Activated CD4-positive, alpha-beta T cell treated with anti-CD3 and anti-CD28 coated beads, Interleukin-2, amount 10 ng/mL, durations not matched to agents 7 days and 5 days (primary cell): ENCODE data around the gene FRY. TPM values are rescaled to one million over a fixed set of nuclear protein-coding genes. Genes with fewer than 3 reads are reported as not detected.
"Not testable (repeated sequence)": the region's sequence is repeated elsewhere in the genome, so short reads cannot be mapped to it uniquely, and the experiment has no call there.

Source experiments
- CTCF ChIA-PET: fragments of 350-600 bp; sonication (Branson Sonifier 250); formaldehyde crosslinking; loops from one replicate; lab custom pipeline; 2021; ENCODE audit warnings: antibody characterized with exemption; lab: Charles Lee
- POLR2A ChIA-PET: fragments of 350-600 bp; sonication (Branson Sonifier 250); formaldehyde crosslinking; loops from one replicate; lab custom pipeline; 2021; ENCODE audit warnings: antibody characterized with exemption; lab: Charles Lee
- DNase-seq: peaks from one replicate; pipeline ENCODE4 v3.0.0-alpha.2; 2020
- H3K27ac Mint-ChIP-seq: one replicate; pipeline ENCODE4 v1.8.0; 2021; ENCODE audit warnings: mild to moderate bottlenecking, moderate library complexity, mixed read lengths
- H3K27me3 Mint-ChIP-seq: one replicate; pipeline ENCODE4 v1.8.0; 2021; ENCODE audit warnings: mixed read lengths
- H3K36me3 Mint-ChIP-seq: one replicate; pipeline ENCODE4 v1.8.0; 2021; ENCODE audit warnings: low read depth, mixed read lengths
- H3K4me1 Mint-ChIP-seq: one replicate; pipeline ENCODE4 v1.8.0; 2021; ENCODE audit warnings: mixed read lengths
- H3K4me3 Mint-ChIP-seq: one replicate; pipeline ENCODE4 v1.8.0; 2021; ENCODE audit warnings: mild to moderate bottlenecking, moderate library complexity, mixed read lengths
- H3K9me3 Mint-ChIP-seq: one replicate; pipeline ENCODE4 v1.8.0; 2021; ENCODE audit warnings: mixed read lengths
- total RNA-seq, 2 experiments: library from RNA; stranded (reverse); gene quantifications; one replicate each; pipeline ENCODE4 v1.2.3, GENCODE V29; 2021

Gene FRY
- 10 to 100 TPM; 12.0 to 14.3 TPM for total RNA-seq

DNA sequence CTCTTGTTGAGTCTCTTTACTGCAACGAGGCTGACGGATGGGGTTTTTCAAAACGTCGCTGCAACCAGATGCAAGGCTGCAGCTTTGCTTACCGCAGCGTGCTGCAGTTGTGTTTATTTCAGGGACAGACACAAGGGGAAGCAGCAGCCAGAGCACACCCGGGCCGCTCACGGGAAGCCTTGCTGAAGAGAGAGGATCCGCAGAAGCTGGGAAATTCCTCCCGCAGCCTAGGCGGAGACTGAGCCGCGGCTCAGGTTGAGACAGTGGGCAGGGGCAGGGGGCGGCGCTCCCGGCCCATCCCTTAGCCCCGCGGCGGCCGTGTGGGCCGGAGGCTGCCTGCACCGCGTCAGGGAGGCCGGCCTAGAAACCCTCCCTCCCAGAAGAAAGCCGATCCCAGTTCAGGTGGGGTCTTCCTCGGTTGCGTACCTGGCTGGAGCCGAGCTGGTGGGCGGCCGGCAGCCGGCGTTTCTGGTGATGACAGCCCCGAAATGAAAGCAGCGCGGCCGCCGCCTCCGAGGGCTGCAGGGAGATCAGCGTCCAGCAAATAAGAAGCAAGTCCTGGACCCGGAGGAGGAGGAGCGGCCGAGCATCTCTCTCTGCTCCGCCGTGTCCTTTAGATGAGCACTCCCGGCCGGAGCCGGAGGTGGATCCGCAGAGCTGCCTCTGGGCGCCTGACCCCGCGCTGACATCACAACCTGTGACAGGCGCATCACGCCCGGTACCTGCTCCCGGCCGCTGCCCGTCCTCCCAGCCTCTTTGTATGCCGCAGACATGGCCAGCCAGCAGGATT lies at the start of gene FRY:
Gene FRY (plus strand): TSS at position 750 of the 790 bp plus-strand sequence. CDS start 22 bp downstream, at position 772.
- H3K27me3 Mint-ChIP-seq: no peaks in the 10 kb centered on the region
- peak within 1 kb of the TSS; percentile 87 for H3K4me3 Mint-ChIP-seq
- POLR2A ChIA-PET: no interaction called here
- peak; percentile 58 for DNase-seq
- no peaks in the 10 kb centered on the region for H3K9me3 Mint-ChIP-seq
- CTCF ChIA-PET: interaction anchor here (2.1 to 2.3 kb wide), 2 partner anchors 10 to 21 kb away, joined by 8 read pairs; no protein-coding TSS in a partner anchor
- peaks cover 39% of the 10 kb centered on the region for H3K4me1 Mint-ChIP-seq
- H3K27ac Mint-ChIP-seq: peak within 1 kb of the TSS; percentile 85
- H3K36me3 Mint-ChIP-seq: no peaks in the 10 kb centered on the region

DNA sequence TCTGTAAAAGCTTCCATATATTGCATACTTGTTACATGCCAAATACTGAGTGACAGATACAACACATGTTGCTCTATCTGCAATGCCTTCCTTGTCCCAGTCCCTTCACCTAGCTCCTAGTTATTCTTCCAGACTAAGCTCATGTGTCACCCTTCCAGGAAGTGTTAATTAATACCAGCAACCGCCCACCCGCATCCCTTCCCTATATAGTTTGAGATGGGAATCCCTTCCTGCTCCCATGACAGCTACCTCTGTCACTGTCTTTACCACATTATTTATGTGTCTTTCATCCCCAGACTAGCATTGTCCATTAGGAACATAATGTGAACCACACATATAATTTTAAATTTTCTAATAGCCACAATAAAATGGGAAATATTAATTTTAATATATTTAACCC lies 49.5 kb upstream of the FRY start:
- ChIA-PET CTCF (no interaction called here), POLR2A (no interaction called here)
- Mint-ChIP-seq H3K4me3 (no peak overlapping the region), H3K9me3 (no peaks in the 10 kb centered on the region), H3K27ac (no peak overlapping the region), H3K4me1 (no peaks in the 10 kb centered on the region), H3K27me3 (peaks cover 11% of the 10 kb centered on the region), H3K36me3 (no peaks in the 10 kb centered on the region)
- DNase-seq: no peak

GRCh38 chr13:31982540-31982939 lies 49.0 kb upstream of the FRY start:
- Mint-ChIP-seq H3K9me3 (no peaks in the 10 kb centered on the region), H3K4me1 (no peaks in the 10 kb centered on the region), H3K4me3 (no peak overlapping the region), H3K27ac (no peak overlapping the region), H3K27me3 (peaks cover 11% of the 10 kb centered on the region), H3K36me3 (no peaks in the 10 kb centered on the region)
- POLR2A ChIA-PET: no interaction called here
- DNase-seq: no peak
- CTCF ChIA-PET: no interaction called here

GRCh38 chr13:31983696-31984095 lies 47.9 kb upstream of the FRY start:
- H3K27me3 Mint-ChIP-seq: peaks cover 11% of the 10 kb centered on the region
- H3K27ac Mint-ChIP-seq, H3K4me3 Mint-ChIP-seq, DNase-seq, CTCF ChIA-PET, H3K36me3 Mint-ChIP-seq, H3K4me1 Mint-ChIP-seq, H3K9me3 Mint-ChIP-seq, POLR2A ChIA-PET: not testable (repeated sequence)

- H3K27me3 Mint-ChIP-seq, H3K9me3 Mint-ChIP-seq, POLR2A ChIA-PET, CTCF ChIA-PET, H3K27ac Mint-ChIP-seq, H3K4me1 Mint-ChIP-seq, H3K4me3 Mint-ChIP-seq, DNase-seq, H3K36me3 Mint-ChIP-seq: not testable (repeated sequence)
These were observed 47.2 kb upstream of the FRY start for GRCh38 chr13:31984388-31984787.

DNA sequence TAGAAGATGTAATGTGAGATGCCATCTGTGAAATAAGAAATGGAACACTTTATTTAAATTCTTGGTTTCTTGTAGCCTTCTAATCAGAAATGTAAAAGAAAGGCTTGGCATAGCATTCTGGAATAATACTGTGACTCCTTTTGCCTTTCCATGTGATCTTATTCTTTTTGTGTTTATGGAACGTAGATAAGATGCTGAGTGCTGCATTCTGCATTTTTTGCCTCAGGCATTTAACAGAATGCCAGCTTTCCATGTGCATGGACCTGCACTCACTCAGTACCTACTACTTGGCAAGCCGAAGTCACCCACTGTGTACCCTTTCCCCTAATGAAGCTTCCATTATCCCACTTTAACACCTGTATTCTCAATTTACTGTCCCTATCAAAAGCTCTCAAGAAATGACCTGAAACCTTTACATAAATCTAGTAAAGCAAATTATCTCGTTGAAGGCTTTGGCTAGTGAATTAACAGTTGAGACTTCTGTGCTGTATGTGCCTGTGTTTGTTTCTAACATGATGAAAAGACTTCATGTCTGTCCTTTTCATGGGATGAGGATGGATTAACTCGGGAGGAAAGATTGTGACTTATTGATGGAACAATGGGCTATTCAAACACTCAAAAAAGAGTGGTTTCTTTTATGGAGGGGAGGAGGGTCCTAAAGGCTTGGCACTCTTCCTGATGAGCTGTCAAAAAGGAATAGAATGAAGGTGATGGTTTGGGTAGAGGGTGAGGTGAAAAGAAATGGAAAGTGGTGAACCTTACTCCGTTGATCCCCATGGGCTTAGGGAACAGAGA lies 44.7 kb upstream of the FRY start:
- DNase-seq: no peak
- Mint-ChIP-seq H3K4me3 (no peak overlapping the region), H3K4me1 (no peaks in the 10 kb centered on the region), H3K27me3 (peaks cover 2% of the 10 kb centered on the region), H3K9me3 (no peaks in the 10 kb centered on the region), H3K27ac (no peak overlapping the region), H3K36me3 (no peaks in the 10 kb centered on the region)
- ChIA-PET POLR2A (no interaction called here), CTCF (no interaction called here)

- POLR2A ChIA-PET: no interaction called here
- no peaks in the 10 kb centered on the region for H3K9me3 Mint-ChIP-seq
- no peak for DNase-seq
- H3K27ac Mint-ChIP-seq: no peak overlapping the region
- no peaks in the 10 kb centered on the region for H3K4me1 Mint-ChIP-seq
- H3K27me3 Mint-ChIP-seq: no peaks in the 10 kb centered on the region
- CTCF ChIA-PET: no interaction called here
- no peak overlapping the region for H3K4me3 Mint-ChIP-seq
- H3K36me3 Mint-ChIP-seq: no peaks in the 10 kb centered on the region
These were observed 43.9 kb upstream of the FRY start for GRCh38 chr13:31987535-31988170.

GRCh38 chr13:31994367-31994766 lies 37.2 kb upstream of the FRY start:
- POLR2A ChIA-PET, H3K27ac Mint-ChIP-seq, H3K27me3 Mint-ChIP-seq, DNase-seq, CTCF ChIA-PET, H3K9me3 Mint-ChIP-seq, H3K4me3 Mint-ChIP-seq, H3K36me3 Mint-ChIP-seq, H3K4me1 Mint-ChIP-seq: not testable (repeated sequence)

DNA sequence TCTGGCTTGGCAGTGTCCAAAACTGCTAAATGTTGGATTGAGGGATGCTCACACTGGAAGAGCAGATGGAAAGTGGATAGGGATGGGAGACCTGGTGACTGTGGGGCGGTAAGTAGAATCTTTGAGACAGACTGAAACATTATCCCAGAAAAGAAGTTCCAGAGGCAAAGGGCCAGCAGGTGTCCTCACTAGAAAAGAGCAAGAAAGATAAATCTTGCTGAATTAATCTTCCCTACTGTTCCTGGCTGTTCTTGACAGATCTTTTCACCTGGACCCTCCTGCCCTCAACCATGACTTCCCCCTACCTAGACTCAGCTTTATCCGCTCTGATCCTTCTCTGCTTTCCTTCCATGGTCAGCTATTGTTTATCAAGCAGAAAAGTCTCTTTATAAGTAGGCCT lies 35.0 kb upstream of the FRY start:
- Mint-ChIP-seq H3K36me3 (no peaks in the 10 kb centered on the region), H3K27ac (peak overlapping the region; percentile 33), H3K4me1 (no peaks in the 10 kb centered on the region), H3K9me3 (no peaks in the 10 kb centered on the region), H3K4me3 (no peak overlapping the region), H3K27me3 (no peaks in the 10 kb centered on the region)
- DNase-seq: no peak
- POLR2A ChIA-PET: no interaction called here
- CTCF ChIA-PET: no interaction called here

DNA sequence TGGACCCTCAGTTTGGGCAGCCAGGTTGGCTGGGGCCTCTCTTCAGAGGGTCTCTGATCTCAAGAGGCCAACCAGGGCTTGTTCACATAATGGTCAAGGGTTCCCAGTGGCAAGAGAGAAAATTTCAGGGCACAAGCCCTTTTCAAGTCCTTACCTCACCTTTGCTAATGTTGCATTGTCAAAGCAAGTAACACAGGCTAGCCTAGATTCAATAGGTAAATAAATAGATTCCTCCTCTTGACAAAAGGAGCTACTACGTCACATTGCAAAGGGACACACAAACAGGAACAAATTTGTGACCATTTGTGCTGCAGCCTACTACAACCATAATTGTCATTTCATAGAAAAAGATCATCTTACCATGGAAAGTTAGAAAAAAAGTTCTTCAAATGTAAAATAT lies 33.9 kb upstream of the FRY start:
- no peaks in the 10 kb centered on the region for H3K36me3 Mint-ChIP-seq
- no peaks in the 10 kb centered on the region for H3K27me3 Mint-ChIP-seq
- H3K9me3 Mint-ChIP-seq: no peaks in the 10 kb centered on the region
- ChIA-PET CTCF (no interaction called here), POLR2A (no interaction called here)
- H3K4me1 Mint-ChIP-seq: no peaks in the 10 kb centered on the region
- H3K27ac Mint-ChIP-seq: no peak overlapping the region
- H3K4me3 Mint-ChIP-seq: no peak overlapping the region
- DNase-seq: no peak

- H3K4me1 Mint-ChIP-seq: no peaks in the 10 kb centered on the region
- ChIA-PET CTCF (interaction anchor here (0.8 kb wide), 1 partner anchor 29 kb away, joined by 3 read pairs; no protein-coding TSS in a partner anchor), POLR2A (no interaction called here)
- DNase-seq: no peak
- no peak overlapping the region for H3K27ac Mint-ChIP-seq
- no peaks in the 10 kb centered on the region for H3K27me3 Mint-ChIP-seq
- no peaks in the 10 kb centered on the region for H3K36me3 Mint-ChIP-seq
- H3K9me3 Mint-ChIP-seq: no peaks in the 10 kb centered on the region
- no peak overlapping the region for H3K4me3 Mint-ChIP-seq
These were observed 33.4 kb upstream of the FRY start for GRCh38 chr13:31998131-31998530.

- POLR2A ChIA-PET, H3K4me1 Mint-ChIP-seq, CTCF ChIA-PET, H3K4me3 Mint-ChIP-seq, H3K27ac Mint-ChIP-seq, H3K27me3 Mint-ChIP-seq, DNase-seq, H3K9me3 Mint-ChIP-seq, H3K36me3 Mint-ChIP-seq: not testable (repeated sequence)
These were observed 30.8 kb upstream of the FRY start for GRCh38 chr13:32000754-32001153.
